GM12891 (cell line): ENCODE results near the gene SUB1.

Experiments
- PAX5 ChIP-seq: IDR thresholded peaks from 2 replicates; pipeline ENCODE4 v1.6.1; 2011; ENCODE audit warnings: low read length, moderate library complexity, mild to moderate bottlenecking; ENCODE audit not compliant: insufficient read depth, severe bottlenecking
- POLR2A ChIP-seq: IDR thresholded peaks from 2 replicates; pipeline ENCODE4 v1.6.1; 2011; ENCODE audit warnings: low read depth, low read length, control low read depth
- POLR2AphosphoS5 ChIP-seq: IDR thresholded peaks from 2 replicates; pipeline ENCODE4 v1.6.1; 2011; ENCODE audit warnings: low read depth, low read length, control low read depth
- POU2F2 ChIP-seq: IDR thresholded peaks from 2 replicates; pipeline ENCODE4 v1.6.1; 2011; ENCODE audit warnings: low read depth, mild to moderate bottlenecking, control low read depth, low read length, moderate library complexity
- SPI1 ChIP-seq: IDR thresholded peaks from 2 replicates; pipeline ENCODE4 v1.6.1; 2011; ENCODE audit warnings: low read depth, low read length, control low read depth
- TAF1 ChIP-seq: IDR thresholded peaks from 2 replicates; pipeline ENCODE4 v1.6.1; 2011; ENCODE audit warnings: low read depth, low read length, control low read depth

GRCh38 chr5:32651638-32652037 is 66.3 kb downstream of the SUB1 start:
- TF ChIP-seq POLR2A, result no peak
- no peak for TF ChIP-seq POLR2AphosphoS5
- no peak for TF ChIP-seq TAF1
- no peak for TF ChIP-seq SPI1
- TF ChIP-seq PAX5, result no peak
- TF ChIP-seq POU2F2, result no peak
